GM12891 (cell line): Measurements from ENCODE around the gene MSLN.

ENCODE experiments used
- POLR2A ChIP-seq: IDR thresholded peaks from 2 replicates; pipeline ENCODE4 v1.6.1; 2011; ENCODE audit warnings: low read depth, low read length, control low read depth
- POLR2AphosphoS5 ChIP-seq: IDR thresholded peaks from 2 replicates; pipeline ENCODE4 v1.6.1; 2011; ENCODE audit warnings: low read depth, low read length, control low read depth
- POU2F2 ChIP-seq: IDR thresholded peaks from 2 replicates; pipeline ENCODE4 v1.6.1; 2011; ENCODE audit warnings: low read depth, mild to moderate bottlenecking, control low read depth, low read length, moderate library complexity
- SPI1 ChIP-seq: IDR thresholded peaks from 2 replicates; pipeline ENCODE4 v1.6.1; 2011; ENCODE audit warnings: low read depth, low read length, control low read depth
- TAF1 ChIP-seq: IDR thresholded peaks from 2 replicates; pipeline ENCODE4 v1.6.1; 2011; ENCODE audit warnings: low read depth, low read length, control low read depth

DNA sequence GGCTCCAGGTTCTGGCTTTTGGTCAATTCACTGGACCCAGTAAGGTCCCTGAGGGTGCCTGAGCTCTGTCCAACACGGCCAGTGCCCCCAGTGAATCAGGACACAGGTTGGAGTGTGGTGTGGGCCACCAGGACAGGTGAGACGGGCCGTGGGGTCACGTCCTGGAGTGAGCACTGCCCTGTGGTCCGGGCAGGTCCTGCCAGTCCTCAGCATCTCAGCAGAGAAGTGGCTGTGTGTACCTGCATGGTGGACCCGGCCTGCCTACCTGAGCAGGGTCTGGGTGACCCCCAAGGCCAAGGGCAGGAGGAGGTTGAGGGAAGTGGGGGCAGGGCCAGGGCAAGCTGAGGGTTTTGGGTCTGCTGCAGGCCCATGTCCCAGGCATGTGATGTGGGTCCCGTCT lies 41.9 kb downstream of the MSLN start:
- TF ChIP-seq POLR2A (no peak), TAF1 (no peak), POLR2AphosphoS5 (no peak), SPI1 (no peak), POU2F2 (no peak)
